Superior temporal gyrus (tissue), 1 donor: ENCODE results near the gene VGLL4.
"Not testable (repeated sequence)": the region's sequence is repeated elsewhere in the genome, so short reads cannot be mapped to it uniquely, and the experiment has no call there.

ENCODE experiments used
- DNase-seq: peaks from one replicate; pipeline ENCODE4 v3.0.0-alpha.2; 2016; ENCODE audit errors: extremely low spot score

VGLL4 gene

GRCh38 chr3:11606865-11607440, 36.8 kb downstream of the VGLL4 start:
- DNase-seq = no peak

GRCh38 chr3:11606090-11606784, 37.5 kb downstream of the VGLL4 start:
- DNase-seq = no peak

GRCh38 chr3:11605398-11605797, 38.3 kb downstream of the VGLL4 start:
- DNase-seq = no peak

- no peak for DNase-seq
Measured at GRCh38 chr3:11604139-11604892, 39.4 kb downstream of the VGLL4 start.

- DNase-seq = no peak
Measured at GRCh38 chr3:11603628-11604027, 40.1 kb downstream of the VGLL4 start.

GRCh38 chr3:11602886-11603527, 40.7 kb downstream of the VGLL4 start:
- DNase-seq = no peak

- no peak for DNase-seq
Measured at GRCh38 chr3:11602239-11602840, 41.4 kb downstream of the VGLL4 start.

- no peak for DNase-seq
Measured at GRCh38 chr3:11601446-11602238, 42.1 kb downstream of the VGLL4 start.

GRCh38 chr3:11600501-11601282, 43.0 kb downstream of the VGLL4 start:
- DNase-seq = no peak

- DNase-seq = no peak
Measured at GRCh38 chr3:11596387-11596786, 47.3 kb downstream of the VGLL4 start.

- not testable (repeated sequence) for DNase-seq
Measured at GRCh38 chr3:11595024-11595423, 48.7 kb downstream of the VGLL4 start.

- DNase-seq = no peak
Measured at GRCh38 chr3:11593318-11594034, 50.2 kb downstream of the VGLL4 start.

- peak; percentile 78 for DNase-seq
Measured at GRCh38 chr3:11592445-11593298, 51.0 kb downstream of the VGLL4 start.

- DNase-seq = peak; percentile 92
Measured at GRCh38 chr3:11591391-11592282, 52.1 kb downstream of the VGLL4 start.

- no peak for DNase-seq
Measured at GRCh38 chr3:11591002-11591355, 52.7 kb downstream of the VGLL4 start.

- no peak for DNase-seq
Measured at GRCh38 chr3:11589706-11590105, 54.0 kb downstream of the VGLL4 start.

GRCh38 chr3:11588755-11589154, 55.0 kb downstream of the VGLL4 start:
- no peak for DNase-seq

GRCh38 chr3:11588338-11588737, 55.4 kb downstream of the VGLL4 start:
- no peak for DNase-seq
